NCI-H82 (cell line): ENCODE measurements around the gene KRT83.
A peak's percentile ranks its signal among the peaks of the same experiment; 100 is the strongest.
"Not testable (repeated sequence)": the region's sequence is repeated elsewhere in the genome, so short reads cannot be mapped to it uniquely, and the experiment has no call there.

Experiments used
- DNase-seq: peaks from one replicate; lab custom pipeline; 2025; lab: John Stamatoyannopoulos, UW

The KRT83 gene

DNA sequence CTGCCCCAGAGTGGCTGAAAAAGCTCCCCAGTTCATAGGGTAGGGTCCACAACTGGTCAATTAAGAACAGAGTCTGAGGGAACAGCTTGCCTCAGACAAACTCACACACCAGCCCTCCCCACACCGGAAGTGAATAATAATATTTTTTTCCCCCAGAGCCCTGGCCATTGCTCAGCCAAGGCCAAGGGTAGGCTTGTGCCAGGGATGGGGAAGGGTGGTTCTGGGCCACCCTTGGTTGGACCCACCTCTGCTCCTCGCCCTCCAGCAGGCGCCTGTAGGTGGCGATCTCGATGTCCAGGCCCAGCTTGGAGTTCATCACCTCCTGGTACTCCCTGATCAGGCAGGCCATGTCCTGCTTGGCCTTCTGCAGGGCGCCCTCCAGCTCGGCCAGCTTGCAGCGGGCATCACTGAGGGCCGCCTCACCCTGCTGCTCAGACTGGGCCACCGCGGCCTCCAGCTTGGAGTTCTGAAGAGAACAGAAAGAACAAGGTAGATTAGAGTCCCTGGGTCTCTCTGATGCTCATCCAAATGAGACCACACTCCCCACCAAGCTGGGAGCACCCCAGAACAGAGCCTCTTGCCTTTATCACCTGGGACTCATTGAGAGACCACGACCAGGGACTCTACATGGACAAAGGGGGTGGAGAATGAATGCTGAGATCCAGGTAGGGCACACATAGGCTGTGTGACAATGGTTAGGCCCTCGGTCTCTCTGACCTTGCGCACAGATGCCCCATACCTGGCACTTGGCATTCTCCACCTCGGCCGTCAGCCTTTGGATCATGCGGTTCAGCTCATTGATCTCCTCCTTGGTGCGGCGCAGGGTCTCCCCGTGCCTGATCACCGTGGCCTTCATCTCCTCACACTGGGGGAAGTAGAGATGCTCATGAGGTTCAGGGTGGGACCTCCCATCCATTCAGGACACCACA lies 34.1 kb downstream of the KRT83 start:
- not testable (repeated sequence) for DNase-seq

DNA sequence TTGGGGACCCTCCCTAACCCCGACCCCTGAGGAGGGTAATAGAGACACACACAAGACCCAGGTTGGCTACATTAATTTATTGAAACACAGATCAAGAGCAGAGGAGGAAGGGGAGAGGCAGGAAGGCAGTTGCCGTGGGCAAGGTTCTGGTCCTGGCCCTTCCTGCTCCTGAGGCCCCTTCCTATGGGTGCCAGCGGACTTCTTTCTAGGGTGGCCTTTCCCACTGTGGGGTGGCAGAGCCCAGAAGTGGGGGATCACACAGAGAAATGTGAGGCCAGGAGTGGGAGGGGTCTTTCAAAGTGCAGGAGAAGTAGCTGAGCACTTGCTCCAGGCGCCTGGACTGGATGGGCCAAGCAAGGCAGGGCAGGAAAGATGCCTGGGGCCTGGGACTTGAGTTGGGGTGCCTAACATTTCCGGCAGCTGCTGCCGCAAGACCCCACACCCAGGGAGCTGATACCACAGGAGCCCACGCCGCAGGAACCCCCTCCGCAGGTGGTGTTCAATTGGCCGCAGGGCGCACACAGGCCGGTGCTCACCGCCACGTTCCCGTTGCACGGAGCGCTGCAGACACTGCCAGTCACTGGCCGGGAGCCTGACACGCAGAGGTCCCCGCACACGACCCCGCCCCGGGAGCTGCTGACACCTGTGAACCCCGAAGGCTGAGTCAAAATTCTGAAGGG lies 35.2 kb downstream of the KRT83 start:
- DNase-seq, result no peak

DNA sequence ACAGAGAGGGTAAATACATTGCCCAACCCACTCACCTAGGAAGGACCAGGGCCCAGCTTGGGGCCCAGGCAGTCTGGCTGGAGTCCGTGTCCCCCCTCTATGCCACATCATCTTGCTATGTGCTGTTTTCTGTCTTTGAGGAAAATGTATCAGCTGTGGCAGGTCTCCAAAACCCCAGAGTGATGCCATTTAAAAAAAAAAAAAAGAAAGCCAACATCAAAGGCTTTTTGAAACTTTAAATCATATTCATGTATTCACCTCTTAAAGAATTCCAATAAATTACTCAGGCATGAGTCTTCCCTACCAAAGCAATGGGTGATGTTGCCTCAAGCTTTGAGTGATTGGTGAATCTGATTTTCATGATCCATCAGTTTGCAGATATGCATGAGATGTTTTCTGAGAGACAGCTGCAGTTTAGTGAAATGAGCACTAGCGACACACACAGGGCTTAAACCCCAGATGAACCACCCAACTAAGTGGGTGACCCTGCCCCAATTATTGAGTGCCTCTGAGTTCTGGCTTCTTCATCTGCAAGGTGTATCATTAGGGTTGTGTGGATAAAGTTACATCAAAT lies 35.9 kb downstream of the KRT83 start:
- no peak for DNase-seq

DNA sequence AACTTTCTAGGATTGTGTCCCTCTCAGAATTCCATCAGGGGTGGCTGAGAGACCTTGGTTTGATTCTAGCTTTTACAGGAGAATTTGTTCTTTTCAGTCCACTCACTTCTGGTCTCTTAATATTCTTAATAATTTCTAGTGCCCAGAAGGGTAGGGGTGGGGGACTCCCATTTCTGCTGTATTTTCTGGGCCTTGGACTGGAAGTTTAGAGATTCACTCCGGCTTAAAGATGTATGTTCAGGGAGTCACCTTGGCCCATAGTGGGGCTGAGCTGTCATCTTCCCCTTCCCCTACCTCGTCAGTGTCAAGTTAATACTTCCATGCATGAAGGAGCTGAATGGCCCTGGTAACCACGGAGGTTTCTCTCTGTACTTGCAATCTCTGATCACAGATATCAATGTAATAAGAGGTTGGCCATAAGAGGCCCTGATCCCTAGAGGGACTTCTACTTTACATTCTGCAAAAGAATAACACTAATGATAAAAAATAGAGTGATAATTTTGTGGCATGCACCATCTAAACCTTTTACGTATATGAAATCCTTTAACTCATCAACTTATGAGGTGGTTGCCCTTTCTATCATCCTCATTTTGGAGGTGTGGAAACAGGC lies 36.5 kb downstream of the KRT83 start:
- DNase-seq, result no peak

DNA sequence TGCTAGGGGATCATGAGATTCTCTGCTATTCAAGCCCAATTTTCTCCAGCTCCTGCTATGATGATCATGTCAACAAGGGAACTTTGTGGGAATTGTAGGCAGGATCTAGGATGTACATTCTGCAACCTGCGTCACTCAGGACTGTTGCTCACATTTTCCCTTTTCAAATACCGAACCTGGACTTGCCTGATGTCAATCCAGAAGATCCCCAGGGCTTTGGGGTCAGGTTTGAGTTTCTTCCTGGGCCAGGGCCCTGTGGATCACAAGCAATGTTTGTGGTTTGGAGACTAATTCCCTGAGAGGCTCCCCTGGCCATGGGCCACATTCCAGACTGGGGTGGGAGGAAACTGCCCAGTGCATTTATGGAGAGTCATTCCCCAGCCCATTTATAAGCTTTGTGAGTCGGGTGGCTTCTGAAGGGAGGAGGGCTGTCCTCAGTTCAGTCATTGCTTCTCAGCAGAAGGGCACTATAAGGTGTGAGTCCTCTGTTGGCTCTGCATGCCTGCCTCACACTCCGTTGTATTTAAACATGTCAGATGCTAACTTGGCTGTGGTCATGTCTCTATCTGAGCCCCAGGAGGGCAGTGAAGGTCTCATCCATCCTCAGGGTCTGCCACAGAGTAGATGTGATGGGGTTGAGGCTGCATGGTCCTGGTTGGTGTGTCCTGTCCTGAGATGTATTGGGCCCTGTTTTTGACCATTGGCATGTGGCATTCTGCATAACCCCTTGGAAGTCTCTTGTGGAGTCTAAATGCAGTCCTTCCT lies 40.2 kb downstream of the KRT83 start:
- DNase-seq, result no peak

DNA sequence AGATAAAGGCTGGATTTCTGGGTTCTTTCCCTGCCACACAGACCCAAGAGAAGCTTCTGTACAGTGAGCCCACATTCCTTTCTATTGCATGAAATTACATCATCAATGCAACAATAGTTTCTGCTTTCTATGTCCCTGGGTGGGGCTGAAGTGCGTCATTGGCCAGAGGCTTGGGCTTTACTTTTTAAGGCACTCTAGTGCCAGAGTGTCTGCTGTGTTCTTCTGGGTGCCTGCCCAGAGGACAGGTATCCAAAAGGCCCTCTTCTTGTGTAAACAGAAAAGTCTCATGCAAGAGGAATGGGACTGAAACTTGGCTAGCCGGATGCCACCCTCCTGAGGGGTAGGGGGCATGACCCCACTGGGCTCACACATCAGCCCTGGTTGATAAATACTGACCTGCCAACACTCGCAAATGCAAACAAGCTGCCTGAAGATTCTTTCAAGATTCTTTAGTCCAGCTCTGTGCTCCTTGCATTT lies 40.8 kb downstream of the KRT83 start:
- no peak for DNase-seq

DNA sequence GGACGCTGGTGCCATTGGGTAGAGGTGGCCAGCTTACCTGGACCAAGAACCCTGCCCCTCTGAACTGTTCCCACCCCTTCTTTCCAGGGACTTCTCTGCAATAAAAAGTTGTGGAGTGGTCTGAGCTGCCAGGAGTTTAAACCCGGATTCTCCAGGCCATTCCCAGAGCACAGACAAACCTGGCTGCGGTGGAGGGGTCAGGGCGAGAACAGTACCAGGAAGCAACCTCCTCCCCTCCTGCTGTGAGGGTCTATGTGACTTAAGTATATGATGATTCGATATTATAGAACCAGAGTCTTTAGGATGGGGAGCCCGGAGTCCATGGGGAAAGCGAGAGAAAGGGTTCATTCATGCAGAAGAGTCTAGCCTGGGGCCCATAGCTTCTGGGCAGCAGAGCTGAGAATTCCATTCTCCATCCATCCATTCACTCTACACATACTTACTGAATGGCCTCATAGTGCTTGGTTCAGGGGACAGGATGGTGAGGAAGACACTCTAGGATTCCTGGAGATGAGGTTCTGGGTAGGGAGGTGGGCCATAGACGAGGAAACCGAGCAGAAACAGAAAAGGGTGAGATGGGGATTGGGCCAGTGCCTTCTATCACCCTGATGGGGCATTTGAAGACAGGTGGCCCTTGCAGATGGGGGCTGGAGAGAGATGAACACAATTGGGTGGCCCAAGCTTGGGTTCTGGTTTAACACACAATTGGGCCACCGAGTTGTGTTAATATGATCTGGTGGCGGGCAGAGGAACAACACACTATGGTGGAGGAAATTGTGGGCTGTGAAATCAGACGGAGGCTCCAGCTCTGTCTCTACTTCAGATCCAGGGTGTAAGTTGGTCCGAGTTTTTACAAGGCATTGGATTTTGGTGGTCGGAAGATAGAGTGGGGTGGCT lies 41.5 kb downstream of the KRT83 start:
- DNase-seq, result no peak

DNA sequence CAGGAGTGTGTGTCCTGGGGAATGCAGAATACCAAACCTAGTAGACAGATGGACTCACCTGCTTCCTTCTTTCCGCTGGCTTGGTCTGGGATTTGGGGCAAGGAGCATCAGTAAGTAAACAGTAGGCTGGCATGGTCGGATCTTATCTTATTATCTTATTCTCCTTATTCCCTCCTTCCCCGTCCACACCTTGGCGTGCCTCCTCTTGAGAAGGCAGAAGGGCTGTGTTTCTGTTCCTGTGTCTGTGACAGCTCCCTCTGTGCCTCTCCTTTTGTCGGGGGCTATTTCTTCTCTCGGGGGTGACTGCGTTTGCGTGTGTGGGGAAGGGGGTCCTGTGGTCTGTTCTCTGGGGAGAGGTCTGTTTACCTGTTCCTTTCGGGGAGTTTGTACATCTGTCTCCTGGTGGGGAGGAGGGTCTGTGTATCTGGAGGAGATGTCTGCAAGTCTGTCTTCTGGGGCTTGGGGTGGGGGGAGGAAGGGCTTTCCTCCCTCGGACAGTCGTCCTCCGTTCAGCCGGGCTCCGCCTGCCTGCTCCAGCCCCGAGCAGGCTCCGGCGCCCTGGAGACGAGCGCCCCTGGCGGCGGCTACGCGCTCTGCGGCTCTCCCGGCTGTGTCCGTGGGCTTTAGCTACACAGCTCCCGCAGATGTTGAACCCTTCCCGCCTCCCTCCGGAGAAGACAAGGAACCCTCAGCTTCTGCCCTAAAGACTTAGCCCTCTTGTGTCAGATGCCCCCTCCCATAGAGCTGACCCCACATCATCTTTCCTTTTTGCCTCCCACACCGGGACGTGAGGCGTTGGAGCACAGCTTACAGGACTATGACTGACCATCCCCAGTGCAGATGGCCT lies 42.4 kb downstream of the KRT83 start:
- peak; percentile 76 for DNase-seq

DNA sequence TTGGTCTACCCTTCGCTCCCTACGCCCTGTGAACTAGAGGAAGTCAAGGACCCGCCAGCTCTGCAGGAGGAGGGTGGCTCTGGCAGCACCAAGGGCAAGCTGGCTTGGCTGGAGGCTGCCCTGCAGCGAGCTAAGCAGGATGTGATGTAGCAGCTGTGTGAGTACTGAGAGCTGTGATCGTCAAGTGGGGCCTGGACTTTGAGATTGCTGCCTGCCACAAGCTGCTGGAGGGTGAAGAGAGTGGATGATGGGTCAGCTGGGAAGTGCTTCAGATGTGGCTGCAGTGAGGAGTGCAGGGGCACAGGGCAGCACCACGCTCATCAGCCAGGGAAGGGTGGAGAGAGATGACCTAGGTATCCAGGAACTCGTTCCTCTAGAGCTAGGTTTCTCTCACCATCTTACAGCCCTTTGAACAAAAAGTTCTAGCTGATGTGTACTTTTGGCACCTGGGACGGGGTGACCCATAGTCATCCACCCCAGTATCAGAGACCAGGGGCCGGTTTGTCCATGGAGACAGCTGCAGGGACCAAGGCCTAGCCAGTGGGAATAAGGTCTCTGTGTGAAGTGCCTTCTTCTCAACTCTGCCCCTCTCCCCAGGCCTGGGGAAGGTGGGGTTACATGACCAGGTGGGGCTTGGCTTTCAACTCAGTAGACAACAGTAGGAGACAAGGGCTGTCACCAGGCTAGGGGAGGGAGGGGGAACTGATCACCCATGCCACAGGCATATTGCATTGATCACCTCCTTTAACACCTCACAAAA lies 43.5 kb downstream of the KRT83 start:
- no peak for DNase-seq

DNA sequence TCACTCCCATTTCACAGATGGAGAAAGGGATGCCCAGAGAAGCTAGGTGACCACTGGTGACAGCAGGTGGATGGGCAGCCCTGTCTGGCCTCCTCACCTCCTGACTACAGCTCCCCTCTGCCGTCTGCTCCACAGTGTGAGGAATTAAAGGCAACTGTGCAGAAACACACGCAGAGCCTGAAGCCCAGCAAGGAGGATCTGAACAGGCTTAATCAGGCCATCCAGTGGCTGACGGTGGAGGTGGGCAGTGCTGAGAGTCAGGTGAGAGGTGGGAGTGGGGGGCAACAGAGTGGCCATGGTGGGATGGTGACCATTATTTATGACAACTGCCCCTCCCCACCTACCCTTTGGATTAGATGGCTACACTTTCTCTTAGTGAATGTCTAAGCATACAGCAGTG lies 45.5 kb downstream of the KRT83 start:
- no peak for DNase-seq

DNA sequence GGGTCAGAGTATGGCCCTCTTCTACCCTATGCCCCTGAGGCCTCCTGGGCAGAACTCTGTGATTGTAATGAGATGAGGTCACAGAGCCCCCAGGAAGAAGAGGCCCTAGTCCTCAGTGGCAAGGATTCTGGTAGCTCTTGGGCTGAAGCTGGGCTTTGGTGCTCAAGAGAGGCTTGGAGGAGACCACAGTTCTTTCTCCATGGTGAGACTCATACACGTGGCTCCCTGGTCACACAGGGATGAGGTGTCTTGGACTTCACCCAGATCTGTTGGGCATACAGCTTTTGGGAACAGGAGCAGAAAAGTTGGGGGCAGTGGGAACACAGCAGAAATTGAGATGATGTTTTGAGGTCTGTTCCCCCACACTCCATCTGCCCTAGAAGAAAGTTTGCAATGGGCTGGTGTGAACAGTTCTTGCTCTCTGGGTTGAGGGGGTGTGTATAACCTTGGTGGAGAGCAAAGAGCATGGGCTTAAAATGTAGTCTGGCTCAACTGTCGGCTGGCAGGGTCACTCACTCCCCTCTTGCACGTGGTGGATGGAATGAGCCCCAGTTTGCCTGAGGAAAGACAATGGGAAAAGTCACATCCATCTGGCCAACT lies 46.6 kb downstream of the KRT83 start, which contains the start of gene KRT86:
Gene KRT86 (plus strand): TSS at position 125 of the 600 bp plus-strand sequence. CDS start 27,272 bp downstream, outside the sequence.
- DNase-seq, result no peak

DNA sequence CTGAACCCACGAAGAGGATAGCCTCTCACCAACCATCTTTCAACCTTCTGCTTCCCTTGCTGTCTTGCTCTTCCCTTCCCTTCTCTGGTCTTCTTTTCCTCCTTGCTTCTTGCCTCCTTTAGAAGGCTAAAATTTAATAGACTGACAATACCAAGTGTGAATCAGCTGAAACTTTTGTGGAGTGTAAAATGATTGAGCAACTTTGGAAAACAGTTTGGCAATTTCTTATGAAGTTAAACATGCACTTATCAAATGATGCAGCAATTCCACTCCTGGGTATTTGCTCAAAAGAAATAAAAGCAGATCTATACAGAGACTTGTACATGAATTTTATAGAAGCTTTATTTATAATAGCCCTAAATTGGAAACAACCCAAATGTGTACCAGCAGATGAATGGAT lies 50.0 kb downstream of the KRT83 start:
- no peak for DNase-seq

DNA sequence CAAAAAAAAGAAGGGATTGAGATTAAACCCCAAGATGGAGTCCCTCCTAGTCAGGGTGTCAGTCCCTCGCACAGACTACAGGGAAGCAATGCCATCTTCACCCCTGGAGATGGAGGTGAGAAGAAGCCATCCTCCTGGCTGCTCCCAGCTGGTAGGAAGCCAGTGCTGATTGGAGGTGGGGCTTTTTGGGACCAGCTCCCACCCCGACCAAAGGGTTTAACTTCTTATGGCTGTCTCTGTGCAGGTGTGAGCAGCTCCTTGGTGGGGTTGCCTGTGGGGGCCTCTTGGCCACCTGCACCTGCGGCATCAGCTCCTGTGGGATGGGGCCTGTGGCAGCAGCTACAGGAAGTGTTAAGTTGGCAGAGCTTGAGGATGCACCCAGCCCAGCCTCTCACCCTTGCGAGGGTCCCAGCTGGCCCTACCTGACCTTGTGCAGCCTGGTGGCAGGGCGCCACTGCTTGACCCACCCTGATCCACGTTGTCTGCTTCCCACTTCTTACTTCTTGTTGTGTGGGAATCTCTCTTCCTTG lies 50.6 kb downstream of the KRT83 start:
- no peak for DNase-seq

DNA sequence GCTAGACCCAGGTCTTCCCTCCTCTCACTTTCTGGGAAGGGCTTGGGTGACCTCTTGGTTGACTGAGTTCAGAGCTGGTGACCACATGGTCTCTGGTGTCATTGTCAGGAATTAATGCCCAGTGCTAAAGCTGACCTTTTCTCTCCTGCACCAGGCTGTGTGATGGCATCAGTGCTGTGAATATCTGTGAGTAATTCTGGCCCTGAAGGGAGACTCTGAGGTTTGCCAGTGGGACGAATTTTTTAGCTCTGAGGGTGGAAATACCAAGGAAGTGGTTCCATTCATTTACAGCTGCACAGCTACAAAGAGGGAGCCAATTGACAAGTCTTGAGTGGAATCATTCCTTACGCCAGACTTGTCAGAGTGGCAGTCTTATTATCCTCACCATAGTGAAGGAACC lies 53.0 kb downstream of the KRT83 start:
- no peak for DNase-seq

DNA sequence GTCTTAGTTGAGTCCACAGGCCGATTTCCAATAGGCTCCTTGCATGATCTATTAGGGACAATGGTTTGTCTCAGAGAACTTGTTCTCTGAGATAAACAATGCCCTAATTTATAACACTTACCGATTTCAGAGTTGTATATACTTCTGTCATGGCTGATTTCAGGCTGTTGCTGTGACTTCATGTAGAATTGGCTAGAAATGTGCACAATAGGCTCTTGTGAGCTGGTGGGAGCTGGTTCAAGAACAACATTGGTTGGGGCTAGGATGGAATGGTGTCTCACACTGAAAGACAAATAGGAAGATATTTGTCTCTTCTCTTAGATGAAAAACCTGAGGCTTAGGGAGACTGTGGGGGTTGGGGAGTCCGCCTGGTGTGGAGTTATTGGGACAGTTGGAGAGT lies 53.5 kb downstream of the KRT83 start:
- DNase-seq, result no peak

DNA sequence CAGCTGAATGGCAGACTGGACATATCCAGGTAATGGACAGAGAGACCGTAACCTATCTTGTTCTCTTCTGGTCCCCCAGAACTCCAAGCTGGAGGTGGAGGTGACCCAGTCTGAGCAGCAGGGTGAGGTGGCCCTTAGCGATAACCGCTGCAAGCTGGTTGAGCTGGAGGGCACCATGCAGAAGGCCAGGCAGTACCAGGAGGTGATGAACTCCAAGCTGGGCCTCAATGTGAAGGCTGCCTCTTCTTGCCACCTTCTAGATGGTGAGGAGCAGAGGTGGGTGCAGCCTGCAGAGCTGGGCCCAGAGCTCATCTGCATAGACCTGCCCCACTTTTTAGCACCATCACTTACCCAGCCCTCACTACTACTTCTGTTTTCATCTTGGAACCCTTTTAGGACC lies 53.9 kb downstream of the KRT83 start:
- DNase-seq, result no peak

DNA sequence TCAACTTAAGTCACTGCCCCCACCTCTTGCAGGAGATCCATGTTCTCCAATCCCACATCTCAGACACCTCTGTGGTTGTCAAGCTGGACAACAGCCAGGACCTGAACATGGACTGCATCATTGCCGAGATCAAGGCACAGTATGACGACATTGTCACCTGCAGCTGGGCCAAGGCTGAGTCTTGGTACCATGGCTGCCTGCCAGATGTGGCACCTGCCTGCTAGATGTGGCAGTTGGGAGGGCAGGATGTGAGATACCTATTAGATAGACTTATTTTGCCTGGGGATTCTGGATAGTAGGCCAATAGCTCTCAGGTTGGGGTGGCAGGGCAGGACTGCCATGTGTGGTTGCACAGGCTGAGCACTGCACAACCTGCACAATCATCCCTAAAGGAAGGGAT lies 54.7 kb downstream of the KRT83 start:
- no peak for DNase-seq

DNA sequence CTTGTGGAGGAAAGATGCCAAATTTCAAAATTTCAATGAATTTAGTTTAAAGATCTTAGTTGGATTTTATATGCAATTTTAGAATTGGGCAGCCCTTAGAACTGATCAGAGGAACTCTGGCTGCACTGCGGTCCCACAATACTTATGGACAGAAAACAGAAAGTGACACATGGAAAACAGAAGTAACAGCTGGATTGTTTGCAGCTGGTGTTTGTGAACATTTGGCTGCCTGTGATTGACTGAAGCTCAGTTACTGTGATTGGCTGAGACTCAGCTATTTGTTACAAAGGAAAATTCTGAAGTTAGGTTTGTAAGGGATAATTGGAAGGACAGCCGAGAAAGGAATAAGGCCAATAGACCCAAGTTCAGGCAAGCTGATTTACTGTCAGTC lies 56.8 kb downstream of the KRT83 start:
- no peak for DNase-seq
